Stimulated activated naive CD8-positive, alpha-beta T cell treated with anti-CD3 and anti-CD28 coated beads, Interleukin-15, amount 100 ng/mL, for 72 hours (primary cell): ENCODE data around the gene ZNF581.

Experiments used
- ATAC-seq: fragments of 150-1000 bp; cut with Tn5 transposase; 2 replicates; pipeline ENCODE4 v1.10.0; 2021; ENCODE audit warnings: mild to moderate bottlenecking, moderate library complexity
- DNase-seq, 2 donors: peaks; one replicate each; pipeline ENCODE4 v3.0.0; 2021 to 2022
- H3K27ac Mint-ChIP-seq, 2 donors: one replicate each; pipeline ENCODE4 v1.8.0; 2022; ENCODE audit warnings: mild to moderate bottlenecking in 2 of 2, mixed read lengths in 2 of 2, moderate library complexity in 2 of 2
- H3K27me3 Mint-ChIP-seq: one replicate; pipeline ENCODE4 v1.8.0; 2022; ENCODE audit warnings: mixed read lengths
- H3K4me1 Mint-ChIP-seq: one replicate; pipeline ENCODE4 v1.8.0; 2022; ENCODE audit warnings: mild to moderate bottlenecking, mixed read lengths
- H3K4me3 Mint-ChIP-seq, 2 donors: one replicate each; pipeline ENCODE4 v1.8.0; 2022; ENCODE audit warnings: mild to moderate bottlenecking in 2 of 2, mixed read lengths in 2 of 2, moderate library complexity in 1 of 2
- H3K9me3 Mint-ChIP-seq, 2 donors: one replicate each; pipeline ENCODE4 v1.8.0; 2022; ENCODE audit warnings: mixed read lengths in 2 of 2

The ZNF581 gene

GRCh38 chr19:55692681-55693081 lies 49.2 kb downstream of the ZNF581 start:
- DNase-seq (no peak), ATAC-seq (no peak)
- no peaks in the 10 kb centered on the region for H3K27me3 Mint-ChIP-seq
- no peak overlapping the region for H3K4me3 Mint-ChIP-seq
- H3K9me3 Mint-ChIP-seq: no peaks in the 10 kb centered on the region
- no peaks in the 10 kb centered on the region for H3K4me1 Mint-ChIP-seq
- no peak overlapping the region for H3K27ac Mint-ChIP-seq

DNA sequence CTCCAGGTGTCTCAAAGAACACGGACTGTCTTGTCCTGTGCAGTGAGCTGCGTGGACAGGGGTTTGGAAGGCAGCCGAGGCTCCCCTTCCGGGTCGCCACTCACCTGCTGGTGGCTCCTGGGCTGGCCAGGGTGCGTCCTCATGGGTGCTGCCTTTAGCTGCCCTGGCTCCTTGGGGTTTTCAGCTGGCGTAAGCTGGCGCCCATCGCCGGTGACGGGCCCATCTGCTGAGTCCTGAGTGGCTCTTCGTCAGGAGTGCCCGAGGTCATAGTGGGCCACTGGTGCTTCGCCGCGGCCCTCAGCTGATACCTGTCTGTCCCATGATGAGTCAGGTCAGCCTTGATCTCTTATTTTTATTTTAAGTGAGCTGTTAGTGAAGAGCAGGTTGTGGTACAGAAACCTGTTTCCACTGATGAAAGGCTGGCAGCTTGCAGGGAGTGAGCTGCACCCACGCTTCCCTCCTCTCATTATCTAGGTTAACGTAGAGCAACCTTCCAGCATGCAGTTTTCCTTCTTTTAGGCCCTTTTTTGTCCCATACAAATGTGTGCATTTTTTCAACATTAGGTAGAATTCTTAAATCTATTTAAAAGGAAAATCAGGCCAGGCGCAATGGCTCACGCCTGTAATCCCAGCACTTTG lies 50.0 kb downstream of the ZNF581 start:
- Mint-ChIP-seq H3K4me1 (no peaks in the 10 kb centered on the region), H3K27ac (no peak overlapping the region), H3K27me3 (no peaks in the 10 kb centered on the region), H3K4me3 (no peak overlapping the region), H3K9me3 (no peaks in the 10 kb centered on the region)
- DNase-seq: no peak
- ATAC-seq: no peak

DNA sequence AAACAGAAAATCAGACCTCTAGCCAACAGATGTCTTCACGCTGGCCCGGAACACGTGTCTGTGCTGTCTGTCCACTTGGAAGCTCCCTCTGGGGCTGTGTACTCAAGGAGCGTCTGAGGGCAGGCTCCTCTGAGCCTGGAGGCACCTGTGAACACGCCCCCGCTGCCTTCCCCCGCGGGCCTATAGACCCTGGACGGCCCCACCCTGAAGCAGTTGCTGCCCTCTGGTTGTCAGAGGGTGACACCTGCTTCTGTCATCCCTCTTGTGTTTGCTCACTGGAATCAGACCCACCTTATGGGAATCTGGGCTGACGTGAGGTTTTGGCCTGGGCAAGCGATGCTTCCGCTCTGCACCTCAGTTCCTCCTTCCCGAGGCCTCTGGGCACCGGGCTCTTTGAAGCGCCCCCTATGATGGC lies 50.8 kb downstream of the ZNF581 start:
- Mint-ChIP-seq H3K27me3 (no peaks in the 10 kb centered on the region), H3K9me3 (no peaks in the 10 kb centered on the region), H3K4me3 (no peak overlapping the region), H3K4me1 (no peaks in the 10 kb centered on the region), H3K27ac (no peak overlapping the region)
- DNase-seq (no peak), ATAC-seq (no peak)

DNA sequence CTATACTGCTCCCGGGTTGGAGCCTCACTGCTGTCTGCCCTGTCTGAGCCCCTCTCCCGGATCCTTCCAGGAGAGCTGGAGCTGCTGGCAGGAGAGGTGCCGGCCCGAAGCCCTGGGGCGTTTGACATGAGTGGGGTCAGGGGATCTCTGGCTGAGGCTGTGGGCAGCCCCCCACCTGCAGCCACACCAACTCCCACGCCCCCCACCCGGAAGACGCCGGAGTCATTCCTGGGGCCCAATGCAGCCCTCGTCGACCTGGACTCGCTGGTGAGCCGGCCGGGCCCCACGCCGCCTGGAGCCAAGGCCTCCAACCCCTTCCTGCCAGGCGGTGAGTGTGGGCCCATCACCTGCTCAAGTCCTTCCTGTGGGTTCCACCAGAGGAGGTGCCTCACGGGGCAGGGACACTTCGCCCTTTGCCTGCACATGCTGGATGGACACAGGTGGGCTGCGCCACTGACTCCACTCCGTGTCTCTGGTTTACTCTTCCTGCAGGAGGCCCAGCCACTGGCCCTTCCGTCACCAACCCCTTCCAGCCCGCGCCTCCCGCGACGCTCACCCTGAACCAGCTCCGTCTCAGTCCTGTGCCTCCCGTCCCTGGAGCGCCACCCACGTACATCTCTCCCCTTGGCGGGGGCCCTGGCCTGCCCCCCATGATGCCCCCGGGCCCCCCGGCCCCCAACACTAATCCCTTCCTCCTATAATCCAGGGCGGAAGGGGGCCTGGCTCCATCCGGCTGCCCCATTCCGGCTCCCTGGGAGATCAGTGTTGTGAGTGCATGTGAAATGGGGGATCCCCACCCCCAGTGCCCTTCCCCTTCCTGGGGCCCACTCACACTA lies 51.4 kb downstream of the ZNF581 start:
- ATAC-seq: no peak
- H3K9me3 Mint-ChIP-seq: no peaks in the 10 kb centered on the region
- no peaks in the 10 kb centered on the region for H3K27me3 Mint-ChIP-seq
- no peak overlapping the region for H3K4me3 Mint-ChIP-seq
- H3K27ac Mint-ChIP-seq: no peak overlapping the region
- H3K4me1 Mint-ChIP-seq: no peaks in the 10 kb centered on the region
- DNase-seq: no peak
